Uterus (tissue), 4 donors: ENCODE data around the gene EXOC3. TPM values are rescaled to one million over a fixed set of nuclear protein-coding genes. Genes with fewer than 3 reads are reported as not detected.

ENCODE experiments used
- DNase-seq, 2 donors: peaks; one replicate each; pipeline ENCODE4 v3.0.0-alpha.2; 2019 to 2020
- H3K27ac ChIP-seq, 2 donors: fragments of 200-600 bp; sonication (generic); 1 replicate in 1 of 2; 2 replicates in 1 of 2; pipeline ENCODE4 v1.5.1; 2016 to 2018
- H3K27me3 ChIP-seq, 2 donors: fragments of 200-600 bp; sonication (generic); one replicate each; pipeline ENCODE4 v1.5.1; 2018 to 2019; ENCODE audit warnings: control low read depth in 1 of 2
- H3K36me3 ChIP-seq, 2 donors: fragments of 200-600 bp; sonication (generic); one replicate each; pipeline ENCODE4 v1.5.1; 2019; ENCODE audit warnings: control low read depth in 1 of 2
- H3K4me1 ChIP-seq, 2 donors: fragments of 200-600 bp; sonication (generic); one replicate each; pipeline ENCODE4 v1.5.1; 2018 to 2019; ENCODE audit warnings: control low read depth in 1 of 2
- H3K4me3 ChIP-seq, 2 donors: fragments of 200-600 bp; sonication (generic); 1 replicate in 1 of 2; 2 replicates in 1 of 2; pipeline ENCODE4 v1.5.1; 2018 to 2019; ENCODE audit warnings: mild to moderate bottlenecking in 1 of 2
- H3K9me3 ChIP-seq, 2 donors: fragments of 200-600 bp; sonication (generic); one replicate each; pipeline ENCODE4 v1.5.1; 2019; ENCODE audit warnings: control low read depth in 1 of 2
- POLR2A ChIP-seq, 2 donors: fragments of 450-650 bp; IDR thresholded peaks; one replicate each; pipeline ENCODE4 v1.6.1; 2016; ENCODE audit warnings: antibody characterized with exemption in 2 of 2, mild to moderate bottlenecking in 1 of 2, moderate library complexity in 1 of 2
- intact Hi-C: fragments of 100-400 bp; cut with DNase I; formaldehyde crosslinking; loops from one replicate; pipeline ENCODE4 v1.15.1; 2023; ENCODE audit warnings: low total_unique reads
- total RNA-seq, 4 donors: library from RNA; depleted of rRNA in 3 of 4; stranded (reverse); fragments of >200 nt in 3 of 4; gene quantifications; one replicate each; pipeline versions ENCODE4 v1.1.0 to v1.2.4, GENCODE V29; 2014 to 2023
- TF ChIP-seq, protein P1 (sequence below), 4 experiments: fragments of 200-600 bp in 2 of 4; fragments of 450-650 bp in 2 of 4; sonication (generic) in 2 of 4; IDR thresholded peaks; one replicate each; pipeline ENCODE4 v1.5.1; 2016 to 2019; ENCODE audit warnings: antibody characterized with exemption in 4 of 4, mild to moderate bottlenecking in 2 of 4, moderate library complexity in 1 of 4
- donor health status: DM: yes; HTN: yes; CAD: no.

The EXOC3 gene
- total RNA-seq, 4 donors from 2014 or later: 30.6 to 64.4 (median 50.2) TPM

DNA sequence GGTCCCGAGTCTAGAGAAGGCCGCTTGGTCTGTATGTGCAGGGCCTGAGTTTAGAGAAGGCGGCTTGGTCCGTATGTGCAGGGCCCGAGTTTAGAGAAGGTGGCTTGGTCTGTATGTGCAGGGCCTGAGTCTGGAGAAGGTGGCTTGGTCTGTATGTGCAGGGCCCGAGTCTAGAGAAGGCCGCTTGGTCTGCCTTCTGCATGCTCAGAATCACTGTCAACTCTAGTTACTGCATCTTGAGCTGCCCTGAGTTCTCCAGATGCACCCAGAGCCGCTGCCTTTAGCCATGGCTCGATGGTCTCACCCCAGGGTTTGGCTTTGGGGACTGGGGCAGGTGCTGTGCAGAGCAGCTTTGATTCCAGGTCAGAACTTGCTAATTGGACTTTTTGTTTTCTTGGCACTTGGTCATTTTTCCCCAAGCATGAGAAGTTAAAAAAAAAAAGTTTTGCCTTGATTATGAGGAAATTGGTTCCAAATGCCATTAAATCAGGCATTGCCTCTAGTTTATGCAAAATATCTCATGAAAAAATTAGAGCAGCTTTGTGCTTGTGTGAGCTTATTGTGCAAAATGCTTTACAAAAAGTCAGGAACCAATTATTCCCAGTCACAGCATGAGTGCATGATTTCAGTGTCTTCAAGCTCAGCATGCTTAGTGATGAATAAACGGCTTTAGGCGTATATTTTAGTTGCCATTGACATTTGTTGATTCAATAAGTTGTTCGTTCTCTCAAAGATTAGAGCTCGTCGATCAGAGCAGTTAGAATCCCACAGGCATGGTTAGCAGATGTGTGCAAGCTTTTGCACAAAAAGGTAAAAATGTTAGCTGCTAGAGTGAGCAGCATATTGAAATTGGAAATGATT, 25.4 kb upstream of the EXOC3 start:
- H3K4me1 ChIP-seq: peaks cover 0 to 6% of the 10 kb centered on the region in 2 donors
- intact Hi-C loops: no loop called here
- no peaks in the 10 kb centered on the region for H3K9me3 ChIP-seq
- no peaks in the 10 kb centered on the region for H3K36me3 ChIP-seq
- DNase-seq: no peak
- H3K4me3 ChIP-seq: no peak overlapping the region
- H3K27ac ChIP-seq: no peak overlapping the region
- TF ChIP-seq, protein P1, sequence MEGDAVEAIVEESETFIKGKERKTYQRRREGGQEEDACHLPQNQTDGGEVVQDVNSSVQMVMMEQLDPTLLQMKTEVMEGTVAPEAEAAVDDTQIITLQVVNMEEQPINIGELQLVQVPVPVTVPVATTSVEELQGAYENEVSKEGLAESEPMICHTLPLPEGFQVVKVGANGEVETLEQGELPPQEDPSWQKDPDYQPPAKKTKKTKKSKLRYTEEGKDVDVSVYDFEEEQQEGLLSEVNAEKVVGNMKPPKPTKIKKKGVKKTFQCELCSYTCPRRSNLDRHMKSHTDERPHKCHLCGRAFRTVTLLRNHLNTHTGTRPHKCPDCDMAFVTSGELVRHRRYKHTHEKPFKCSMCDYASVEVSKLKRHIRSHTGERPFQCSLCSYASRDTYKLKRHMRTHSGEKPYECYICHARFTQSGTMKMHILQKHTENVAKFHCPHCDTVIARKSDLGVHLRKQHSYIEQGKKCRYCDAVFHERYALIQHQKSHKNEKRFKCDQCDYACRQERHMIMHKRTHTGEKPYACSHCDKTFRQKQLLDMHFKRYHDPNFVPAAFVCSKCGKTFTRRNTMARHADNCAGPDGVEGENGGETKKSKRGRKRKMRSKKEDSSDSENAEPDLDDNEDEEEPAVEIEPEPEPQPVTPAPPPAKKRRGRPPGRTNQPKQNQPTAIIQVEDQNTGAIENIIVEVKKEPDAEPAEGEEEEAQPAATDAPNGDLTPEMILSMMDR (IDR thresholded peaks at IDR 0.05): no peak
- no peaks in the 10 kb centered on the region for H3K27me3 ChIP-seq

DNA sequence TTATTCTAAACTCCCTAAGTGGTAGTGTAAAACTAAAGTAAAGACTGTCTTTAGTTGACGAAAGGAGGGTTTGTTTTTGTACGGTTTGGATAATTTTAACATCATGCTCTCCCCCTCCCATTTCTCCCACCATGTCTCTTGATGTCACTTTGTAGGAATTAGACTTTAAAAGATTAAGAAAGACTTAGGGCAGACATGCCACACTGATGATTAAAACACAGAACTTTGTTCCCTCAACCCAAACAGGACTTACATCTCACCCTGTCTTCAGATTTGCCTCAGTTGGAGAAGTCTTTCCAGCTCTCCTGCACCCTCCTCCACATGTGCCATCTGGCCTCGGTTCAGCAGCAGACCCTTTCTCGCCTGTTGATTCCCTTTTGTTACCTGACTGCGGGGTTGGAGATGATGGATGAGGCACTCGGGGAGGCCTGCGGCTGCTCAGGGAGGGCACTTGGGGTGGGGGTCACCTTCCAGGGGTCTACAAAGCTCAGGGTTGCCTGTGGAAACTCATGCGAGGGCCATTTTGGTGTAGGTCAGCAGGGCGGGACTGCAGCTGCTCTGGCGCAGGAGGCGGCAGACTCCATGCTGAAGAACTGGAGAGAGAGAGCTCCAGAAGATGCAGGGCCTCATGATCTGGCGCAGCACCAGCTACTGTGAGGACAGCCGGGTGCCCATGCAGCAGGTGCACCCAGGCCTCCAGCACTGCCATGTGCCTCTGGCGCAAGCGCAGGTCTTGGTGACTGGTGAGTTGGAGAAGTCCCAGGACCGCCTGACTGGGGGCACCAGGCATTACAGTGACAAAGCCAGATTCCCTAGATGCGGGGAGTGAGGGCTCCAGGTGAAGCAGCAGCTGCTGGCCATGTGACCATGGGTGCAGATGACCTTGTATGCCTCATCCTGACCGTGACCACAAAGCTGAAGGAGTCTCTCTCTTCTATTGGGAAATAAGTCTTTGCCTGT, 24.5 kb upstream of the EXOC3 start:
- H3K27me3 ChIP-seq: no peaks in the 10 kb centered on the region
- H3K27ac ChIP-seq: no peak overlapping the region
- TF ChIP-seq POLR2A (IDR thresholded peaks at IDR 0.05): no peak
- TF ChIP-seq, protein P1 (IDR thresholded peaks at IDR 0.05): no peak
- H3K4me1 ChIP-seq: peaks cover 0 to 6% of the 10 kb centered on the region in 2 donors
- no peak overlapping the region for H3K4me3 ChIP-seq
- H3K9me3 ChIP-seq: no peaks in the 10 kb centered on the region
- no peak for DNase-seq
- no peaks in the 10 kb centered on the region for H3K36me3 ChIP-seq
- intact Hi-C loops: no loop called here

DNA sequence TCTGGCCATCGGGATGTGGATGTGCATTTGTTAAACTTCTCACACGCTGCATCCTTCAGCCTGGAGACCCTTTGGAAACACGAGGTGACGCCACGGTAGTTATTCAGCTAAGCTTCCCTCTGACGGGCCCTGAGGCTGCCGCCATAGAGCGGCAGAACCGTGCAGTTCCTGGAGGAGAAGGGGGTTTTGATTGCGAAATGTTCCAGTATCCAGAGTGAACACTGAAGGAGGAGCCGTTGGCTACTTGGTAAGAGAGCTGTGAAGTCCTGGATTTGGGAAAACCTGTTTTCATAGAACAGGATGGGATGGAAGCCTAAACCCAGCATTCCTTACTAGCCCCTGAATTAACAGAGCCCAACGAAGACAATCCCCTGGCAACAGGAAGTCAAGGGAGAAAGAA, 23.0 kb upstream of the EXOC3 start:
- Histone ChIP-seq H3K27me3 (no peaks in the 10 kb centered on the region), H3K4me3 (no peak overlapping the region), H3K36me3 (no peaks in the 10 kb centered on the region), H3K27ac (no peak overlapping the region), H3K4me1 (peaks cover 0 to 6% of the 10 kb centered on the region in 2 donors), H3K9me3 (no peaks in the 10 kb centered on the region)
- no peak for DNase-seq
- TF ChIP-seq POLR2A (IDR thresholded peaks at IDR 0.05): no peak
- TF ChIP-seq, protein P1 (IDR thresholded peaks at IDR 0.05): no peak
- intact Hi-C loops: no loop called here

DNA sequence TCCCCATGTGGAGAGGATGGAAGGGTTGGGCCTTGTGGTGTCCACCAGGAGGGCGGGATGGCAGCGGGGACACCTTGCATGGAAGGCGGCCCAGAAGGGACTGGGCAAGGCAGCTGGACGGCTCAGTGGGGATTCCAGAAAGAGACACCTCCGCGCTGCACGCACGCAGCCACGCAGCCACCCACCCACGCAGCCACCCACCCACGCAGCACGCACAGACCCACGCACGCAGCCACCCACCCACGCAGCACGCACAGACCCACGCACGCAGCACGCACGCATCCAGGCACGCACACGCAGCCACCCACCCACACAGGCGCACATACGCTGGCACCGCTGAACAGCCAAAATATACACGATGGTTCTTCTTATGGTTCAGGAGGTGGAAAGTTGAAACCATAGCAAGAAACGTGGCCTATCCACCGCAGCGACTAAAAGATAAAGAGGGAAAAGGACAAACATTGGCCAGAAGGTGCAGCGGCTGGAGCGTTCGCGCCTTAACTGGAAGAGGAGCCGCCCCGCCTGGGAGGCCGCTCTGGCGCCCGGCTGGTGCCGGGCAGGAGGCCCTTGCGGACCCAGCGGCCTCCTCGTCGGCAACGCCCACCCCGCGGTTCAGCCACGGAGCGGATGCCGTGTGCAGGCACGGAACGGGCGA, 22.2 kb upstream of the EXOC3 start:
- Histone ChIP-seq H3K27me3 (no peaks in the 10 kb centered on the region), H3K4me3 (no peak overlapping the region), H3K9me3 (no peaks in the 10 kb centered on the region), H3K4me1 (peaks cover 0 to 3% of the 10 kb centered on the region in 2 donors), H3K36me3 (no peaks in the 10 kb centered on the region), H3K27ac (no peak overlapping the region)
- intact Hi-C loops: no loop called here
- no peak for TF ChIP-seq POLR2A (IDR thresholded peaks at IDR 0.05)
- TF ChIP-seq, protein P1 (IDR thresholded peaks at IDR 0.05): no peak
- DNase-seq: no peak
